Ishikawa (cell line): ENCODE results near the gene ICAM2.

Experiments used
- CEBPB ChIP-seq: IDR thresholded peaks from 2 replicates; pipeline ENCODE4 v1.6.1; 2012
- CREB1 ChIP-seq: IDR thresholded peaks from 2 replicates; pipeline ENCODE4 v1.6.1; 2012; ENCODE audit warnings: low read depth
- EGR1 ChIP-seq: IDR thresholded peaks from 2 replicates; pipeline ENCODE4 v1.6.1; 2012
- EP300 ChIP-seq: IDR thresholded peaks from 2 replicates; pipeline ENCODE4 v1.6.1; 2012; ENCODE audit warnings: borderline replicate concordance
- FOXM1 ChIP-seq: IDR thresholded peaks from 2 replicates; pipeline ENCODE4 v1.6.1; 2012; ENCODE audit warnings: low read depth, borderline replicate concordance
- NFIC ChIP-seq: IDR thresholded peaks from 2 replicates; pipeline ENCODE4 v1.6.1; 2012
- RAD21 ChIP-seq: IDR thresholded peaks from 2 replicates; pipeline ENCODE4 v1.6.1; 2012; ENCODE audit warnings: low read depth
- TAF1 ChIP-seq: IDR thresholded peaks from 2 replicates; pipeline ENCODE4 v1.6.1; 2012; ENCODE audit warnings: low read depth, mild to moderate bottlenecking
- TCF12 ChIP-seq: IDR thresholded peaks from 2 replicates; pipeline ENCODE4 v1.6.1; 2012; ENCODE audit warnings: low read depth
- TEAD4 ChIP-seq: IDR thresholded peaks from 2 replicates; pipeline ENCODE4 v1.6.1; 2012
- YY1 ChIP-seq: IDR thresholded peaks from 2 replicates; pipeline ENCODE4 v1.6.1; 2012; ENCODE audit warnings: low read depth
- ZBTB7A ChIP-seq: IDR thresholded peaks from 2 replicates; pipeline ENCODE4 v1.6.1; 2012; ENCODE audit warnings: low read depth
- TF ChIP-seq, protein P1 (sequence below): IDR thresholded peaks from 2 replicates; pipeline ENCODE4 v1.6.1; 2012
- TF ChIP-seq, protein P2 (sequence below): IDR thresholded peaks from 2 replicates; pipeline ENCODE4 v1.6.1; 2012; ENCODE audit warnings: low read depth, mild to moderate bottlenecking
- TF ChIP-seq, protein P3 (sequence below): IDR thresholded peaks from 2 replicates; pipeline ENCODE4 v1.6.1; 2012

Gene ICAM2

DNA sequence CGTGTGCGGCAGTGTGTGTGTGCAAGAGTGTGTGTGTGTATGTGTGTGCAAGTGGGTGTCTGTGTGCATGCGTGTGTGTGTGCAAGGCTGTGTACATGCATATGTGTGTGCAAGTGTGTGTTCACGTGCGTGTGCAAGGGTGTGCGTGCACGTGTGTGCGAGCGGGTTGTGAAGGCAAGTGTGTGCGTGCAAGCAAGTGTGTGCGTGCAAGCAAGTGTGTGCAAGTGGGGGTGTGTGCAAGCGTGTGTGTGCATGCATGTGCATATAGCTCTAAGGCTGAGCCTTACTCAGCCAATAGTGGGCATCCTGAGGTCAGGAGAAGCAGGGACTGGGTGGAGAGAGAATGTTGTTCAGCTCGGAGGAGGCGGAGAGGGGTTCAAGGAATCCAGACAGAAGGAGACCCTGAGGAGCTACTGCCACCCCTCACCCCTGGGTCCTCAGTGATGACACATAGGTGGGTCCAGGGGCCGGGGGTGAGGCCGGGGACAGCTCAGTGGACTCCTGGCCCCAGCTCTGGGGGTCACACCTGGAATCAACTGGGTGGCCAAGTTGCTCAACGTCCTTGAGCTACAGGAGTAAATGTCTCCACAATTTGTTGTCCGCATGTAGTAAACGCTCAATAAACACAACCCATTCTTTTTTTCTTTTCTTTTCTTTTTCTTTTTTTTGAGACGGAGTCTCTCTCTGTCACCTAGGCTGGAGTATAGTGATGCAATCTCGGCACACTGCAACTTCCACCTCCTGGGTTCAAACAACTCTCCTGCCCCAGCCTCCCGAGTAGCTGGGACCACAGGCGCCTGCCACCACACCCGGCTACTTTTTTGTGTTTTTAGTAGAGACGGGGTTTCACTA lies 20.5 kb downstream of the ICAM2 start:
- TF ChIP-seq ZBTB7A (no peak), CEBPB (no peak), NFIC (no peak), EGR1 (no peak), CREB1 (no peak), TAF1 (no peak), TEAD4 (no peak), RAD21 (no peak), YY1 (no peak), FOXM1 (no peak), TCF12 (no peak), EP300 (no peak)
- TF ChIP-seq, protein P1, sequence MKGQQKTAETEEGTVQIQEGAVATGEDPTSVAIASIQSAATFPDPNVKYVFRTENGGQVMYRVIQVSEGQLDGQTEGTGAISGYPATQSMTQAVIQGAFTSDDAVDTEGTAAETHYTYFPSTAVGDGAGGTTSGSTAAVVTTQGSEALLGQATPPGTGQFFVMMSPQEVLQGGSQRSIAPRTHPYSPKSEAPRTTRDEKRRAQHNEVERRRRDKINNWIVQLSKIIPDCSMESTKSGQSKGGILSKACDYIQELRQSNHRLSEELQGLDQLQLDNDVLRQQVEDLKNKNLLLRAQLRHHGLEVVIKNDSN = no peak
- TF ChIP-seq, protein P2, sequence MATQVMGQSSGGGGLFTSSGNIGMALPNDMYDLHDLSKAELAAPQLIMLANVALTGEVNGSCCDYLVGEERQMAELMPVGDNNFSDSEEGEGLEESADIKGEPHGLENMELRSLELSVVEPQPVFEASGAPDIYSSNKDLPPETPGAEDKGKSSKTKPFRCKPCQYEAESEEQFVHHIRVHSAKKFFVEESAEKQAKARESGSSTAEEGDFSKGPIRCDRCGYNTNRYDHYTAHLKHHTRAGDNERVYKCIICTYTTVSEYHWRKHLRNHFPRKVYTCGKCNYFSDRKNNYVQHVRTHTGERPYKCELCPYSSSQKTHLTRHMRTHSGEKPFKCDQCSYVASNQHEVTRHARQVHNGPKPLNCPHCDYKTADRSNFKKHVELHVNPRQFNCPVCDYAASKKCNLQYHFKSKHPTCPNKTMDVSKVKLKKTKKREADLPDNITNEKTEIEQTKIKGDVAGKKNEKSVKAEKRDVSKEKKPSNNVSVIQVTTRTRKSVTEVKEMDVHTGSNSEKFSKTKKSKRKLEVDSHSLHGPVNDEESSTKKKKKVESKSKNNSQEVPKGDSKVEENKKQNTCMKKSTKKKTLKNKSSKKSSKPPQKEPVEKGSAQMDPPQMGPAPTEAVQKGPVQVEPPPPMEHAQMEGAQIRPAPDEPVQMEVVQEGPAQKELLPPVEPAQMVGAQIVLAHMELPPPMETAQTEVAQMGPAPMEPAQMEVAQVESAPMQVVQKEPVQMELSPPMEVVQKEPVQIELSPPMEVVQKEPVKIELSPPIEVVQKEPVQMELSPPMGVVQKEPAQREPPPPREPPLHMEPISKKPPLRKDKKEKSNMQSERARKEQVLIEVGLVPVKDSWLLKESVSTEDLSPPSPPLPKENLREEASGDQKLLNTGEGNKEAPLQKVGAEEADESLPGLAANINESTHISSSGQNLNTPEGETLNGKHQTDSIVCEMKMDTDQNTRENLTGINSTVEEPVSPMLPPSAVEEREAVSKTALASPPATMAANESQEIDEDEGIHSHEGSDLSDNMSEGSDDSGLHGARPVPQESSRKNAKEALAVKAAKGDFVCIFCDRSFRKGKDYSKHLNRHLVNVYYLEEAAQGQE = no peak
- TF ChIP-seq, protein P3, sequence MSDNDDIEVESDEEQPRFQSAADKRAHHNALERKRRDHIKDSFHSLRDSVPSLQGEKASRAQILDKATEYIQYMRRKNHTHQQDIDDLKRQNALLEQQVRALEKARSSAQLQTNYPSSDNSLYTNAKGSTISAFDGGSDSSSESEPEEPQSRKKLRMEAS = no peak

DNA sequence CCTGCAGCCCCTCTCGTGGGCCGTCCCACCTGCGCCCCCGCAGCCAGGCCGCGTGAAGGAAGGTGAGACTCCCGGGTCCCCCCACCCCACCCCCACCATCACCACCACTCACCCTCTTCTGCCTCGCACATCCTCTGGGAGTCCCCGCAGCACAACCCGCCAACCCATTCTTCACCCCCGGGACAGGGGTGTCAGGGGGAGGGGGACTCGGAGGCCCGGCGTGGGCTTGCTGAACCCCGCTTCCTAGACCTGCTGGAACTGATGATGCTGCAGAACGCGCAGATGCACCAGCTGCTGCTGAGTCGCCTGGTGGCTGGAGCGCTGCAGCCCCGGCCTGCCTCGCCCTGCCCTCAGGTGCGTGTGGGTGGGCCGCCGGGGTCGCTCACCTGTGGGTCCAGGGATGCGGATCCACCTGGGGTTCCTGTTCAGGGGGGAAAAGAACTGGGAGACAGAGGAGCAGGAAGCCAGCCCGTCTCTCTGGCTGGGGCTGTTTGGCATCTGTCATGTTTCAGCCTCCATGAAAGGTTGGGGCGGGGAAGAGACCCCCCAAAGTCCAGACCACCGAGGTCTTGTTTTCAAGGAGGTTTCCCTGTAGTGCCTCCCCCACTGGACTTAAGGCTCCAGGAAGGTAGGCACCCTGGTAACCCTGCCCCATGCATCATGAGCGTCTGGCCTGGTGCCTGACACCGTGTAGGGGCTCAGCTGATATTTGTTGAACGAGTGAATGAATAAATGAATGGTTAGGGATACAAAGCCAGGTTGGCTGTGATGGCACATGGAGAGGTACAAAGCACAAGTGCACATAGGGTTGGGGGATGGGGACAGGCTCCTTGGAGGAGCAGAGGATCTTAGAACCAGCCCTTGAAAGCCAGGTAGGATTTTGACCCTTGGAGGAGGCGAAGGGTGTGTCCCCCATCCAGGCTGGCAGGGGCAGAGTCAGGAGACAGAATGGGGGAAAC lies 21.4 kb downstream of the ICAM2 start:
- TF ChIP-seq EGR1 (no peak), CEBPB (no peak), TAF1 (no peak), TCF12 (no peak), TEAD4 (no peak)
- TF ChIP-seq, protein P3 = no peak

DNA sequence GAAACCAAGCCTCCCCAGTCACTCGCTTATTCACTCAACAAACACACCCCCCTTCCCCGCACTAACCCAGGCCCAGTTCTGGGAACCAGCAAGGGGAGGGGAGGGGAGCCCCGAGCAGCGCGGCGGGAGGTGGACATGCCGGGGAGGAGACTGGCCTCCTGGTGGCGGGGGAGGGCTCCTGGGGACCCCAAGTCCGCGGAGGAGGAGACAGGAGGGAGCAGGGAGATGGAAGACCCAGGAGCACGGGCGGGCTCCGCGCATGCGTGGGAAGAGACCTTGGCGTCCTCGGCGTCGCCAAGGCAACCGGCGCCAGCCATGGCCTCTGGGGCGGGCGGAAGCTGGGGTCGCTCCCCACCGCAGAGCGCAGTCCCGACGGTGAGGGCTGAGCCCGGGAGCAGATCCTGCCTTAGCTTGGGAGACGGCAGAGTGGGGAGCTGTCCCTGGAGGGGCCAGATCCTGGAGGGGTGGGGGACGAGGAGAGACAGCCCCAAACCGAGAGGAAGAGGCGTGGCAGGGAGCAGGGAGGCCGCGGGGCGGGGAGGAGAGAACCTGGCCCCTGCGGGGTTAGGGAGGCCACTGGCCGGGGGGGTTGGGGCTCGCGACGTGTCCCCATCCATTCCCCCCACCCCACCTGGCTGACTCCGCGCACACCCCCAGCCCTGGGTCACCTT lies 22.2 kb downstream of the ICAM2 start, which contains the start of gene PRR29:
PRR29 (plus strand) TSS at position 302 of the 671 bp plus-strand sequence; CDS start at position 316, 14 bp downstream.
- TF ChIP-seq ZBTB7A (peak; percentile 73), YY1 (peak; percentile 72; the same call in 1 of the 2 replicates)
- TF ChIP-seq, protein P3 = no peak

DNA sequence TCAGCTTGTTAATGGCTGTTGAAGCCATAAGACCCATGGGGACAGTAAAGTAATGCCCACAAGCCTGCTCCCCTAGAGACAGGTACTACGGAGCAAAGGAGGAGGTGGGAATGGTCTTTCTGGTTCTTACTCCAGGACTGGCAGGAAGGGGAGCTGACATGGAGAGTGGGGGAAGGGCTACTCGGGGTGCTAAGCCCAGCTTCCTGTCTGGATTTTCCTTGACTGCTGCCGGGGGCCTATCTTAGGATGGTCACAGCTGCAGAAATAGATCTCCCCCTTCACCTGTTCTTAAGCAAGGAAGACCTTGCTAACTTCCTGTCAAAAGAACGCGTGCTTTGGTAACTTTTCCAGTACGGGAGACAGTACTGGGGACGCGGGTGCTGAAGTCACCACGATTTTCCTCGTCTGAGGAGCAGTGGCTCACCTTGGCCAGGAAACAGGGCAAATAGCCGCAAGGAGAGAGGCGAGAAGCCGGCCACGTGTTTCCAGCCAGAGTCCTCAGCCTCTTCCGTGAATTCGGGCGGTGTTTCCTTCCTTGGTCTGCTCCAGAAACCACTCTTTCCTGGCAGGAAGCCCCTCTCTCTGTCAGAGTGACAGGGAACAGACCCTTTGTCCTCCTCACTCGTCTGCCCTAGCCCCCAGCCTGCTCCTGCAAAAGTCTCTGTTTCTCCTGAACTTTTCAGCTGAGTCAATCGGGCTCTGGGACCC lies 22.9 kb downstream of the ICAM2 start:
- TF ChIP-seq, protein P1 = no peak
- no peak for TF ChIP-seq FOXM1
- no peak for TF ChIP-seq TAF1
- TF ChIP-seq ZBTB7A = no peak
- no peak for TF ChIP-seq CEBPB
- TF ChIP-seq, protein P3 = no peak
- TF ChIP-seq, protein P2 = no peak
- TF ChIP-seq EP300 = no peak
- no peak for TF ChIP-seq TEAD4
- no peak for TF ChIP-seq EGR1
- TF ChIP-seq CREB1 = no peak
- no peak for TF ChIP-seq RAD21
- TF ChIP-seq TCF12 = no peak
- no peak for TF ChIP-seq NFIC
- no peak for TF ChIP-seq YY1
